GM21528 (cell line): Measurements from ENCODE around the gene WBP4.
A peak's percentile ranks its signal among the peaks of the same experiment; 100 is the strongest.
"Not testable (repeated sequence)": the region's sequence is repeated elsewhere in the genome, so short reads cannot be mapped to it uniquely, and the experiment has no call there.

Experiments used
- ATAC-seq: cut with Tn5 transposase; IDR thresholded peaks from one replicate; pipeline ENCODE4 v1.9.1; 2021; ENCODE audit warnings: mild to moderate bottlenecking, moderate library complexity; ENCODE audit not compliant: unreplicated experiment, low FRiP score

WBP4 gene

DNA sequence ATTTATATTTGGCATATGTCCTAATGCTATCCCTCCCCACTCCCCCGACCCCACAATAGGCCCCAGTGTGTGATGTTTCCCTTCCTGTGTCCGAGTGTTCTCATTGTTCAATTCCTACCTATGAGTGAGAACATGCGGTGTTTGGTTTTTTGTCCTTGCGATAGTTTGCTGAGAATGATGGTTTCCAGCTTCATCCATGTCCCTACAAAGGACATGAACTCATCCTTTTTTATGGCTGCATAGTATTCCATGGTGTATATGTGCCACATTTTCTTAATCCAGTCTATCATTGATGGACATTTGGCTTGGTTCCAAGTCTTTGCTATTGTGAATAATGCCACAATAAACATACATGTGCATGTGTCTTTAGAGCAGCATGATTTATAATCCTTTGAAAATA is 18.9 kb upstream of the WBP4 start:
- ATAC-seq: not testable (repeated sequence)

DNA sequence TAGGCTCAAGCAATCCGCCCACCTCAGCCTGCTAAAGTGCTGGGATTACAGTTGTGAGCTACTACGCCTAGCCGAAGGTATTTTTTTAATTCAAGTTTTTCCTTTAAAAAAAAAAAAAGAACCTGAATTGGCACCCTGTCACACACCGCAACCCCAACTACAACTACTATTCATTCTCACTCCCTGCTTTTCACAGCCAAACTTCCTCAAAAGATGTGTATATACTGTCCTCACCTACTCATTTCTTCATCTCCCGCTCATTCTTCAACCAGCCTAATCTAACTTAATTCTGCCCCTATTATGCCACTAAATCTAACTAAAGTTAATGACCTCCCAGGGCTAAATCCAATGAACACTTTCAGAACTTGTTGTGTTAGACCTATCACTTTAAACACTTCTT is 12.7 kb upstream of the WBP4 start:
- ATAC-seq: no peak

DNA sequence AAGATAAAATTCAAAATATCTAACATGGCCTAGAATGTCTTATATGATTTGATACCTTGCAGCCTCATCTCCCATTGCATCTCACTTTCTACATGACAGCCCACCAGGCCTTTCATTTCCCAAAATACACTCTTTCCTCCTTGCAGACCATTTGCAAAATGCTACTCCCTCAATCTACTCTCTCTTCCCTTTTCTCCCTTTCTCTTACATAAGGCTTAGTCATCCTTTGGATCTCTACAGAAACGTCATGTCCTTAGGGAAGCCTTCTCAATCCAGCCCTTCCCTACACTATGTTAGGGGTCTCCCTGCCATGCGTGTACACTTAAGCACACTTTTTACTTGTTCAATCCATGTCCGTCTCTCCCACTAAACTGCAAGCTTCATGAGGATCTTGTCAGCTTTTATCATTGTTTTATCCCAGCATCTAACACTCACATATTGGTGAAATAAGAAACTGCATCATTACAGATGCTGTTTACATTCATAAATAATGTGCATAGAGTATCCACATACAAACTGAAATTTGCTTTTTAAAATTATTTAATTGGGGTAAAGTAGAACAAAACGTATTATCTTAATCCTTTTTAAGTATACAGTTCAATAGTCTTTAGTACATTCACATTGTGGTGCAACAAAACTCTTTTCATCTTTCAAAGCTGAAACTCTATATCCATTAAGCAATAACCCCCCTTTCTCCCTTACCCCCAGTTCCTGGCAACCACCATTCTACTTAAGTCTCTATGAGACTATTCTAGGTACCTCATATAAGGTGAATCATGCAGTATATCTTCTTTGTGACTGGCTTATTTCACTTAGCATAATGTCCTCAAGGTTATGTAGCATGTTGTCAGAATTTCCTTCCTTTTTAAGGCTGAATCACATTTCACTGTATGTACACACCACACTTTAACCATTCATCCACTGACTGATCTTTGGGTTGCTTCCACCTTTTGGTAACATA is 11.5 kb upstream of the WBP4 start:
- ATAC-seq: no peak

DNA sequence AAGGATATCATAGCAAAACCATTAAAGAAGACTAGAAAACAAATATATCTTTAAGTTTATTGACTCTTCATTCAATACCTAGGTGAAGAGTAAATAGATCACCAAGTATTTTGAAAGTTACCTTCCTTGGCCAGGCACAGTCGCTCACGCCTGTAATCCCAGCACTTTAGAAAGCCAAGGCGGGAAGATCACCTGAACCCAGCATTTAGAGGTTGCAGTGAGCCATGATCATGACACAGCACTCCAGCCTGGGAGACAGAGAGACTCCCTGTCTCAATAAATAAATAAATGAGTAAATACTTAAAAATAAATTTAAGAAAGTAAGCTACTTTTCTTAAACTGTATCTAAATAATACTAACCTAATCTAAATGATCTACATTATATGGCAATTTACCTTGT is 8.9 kb upstream of the WBP4 start:
- ATAC-seq: no peak

DNA sequence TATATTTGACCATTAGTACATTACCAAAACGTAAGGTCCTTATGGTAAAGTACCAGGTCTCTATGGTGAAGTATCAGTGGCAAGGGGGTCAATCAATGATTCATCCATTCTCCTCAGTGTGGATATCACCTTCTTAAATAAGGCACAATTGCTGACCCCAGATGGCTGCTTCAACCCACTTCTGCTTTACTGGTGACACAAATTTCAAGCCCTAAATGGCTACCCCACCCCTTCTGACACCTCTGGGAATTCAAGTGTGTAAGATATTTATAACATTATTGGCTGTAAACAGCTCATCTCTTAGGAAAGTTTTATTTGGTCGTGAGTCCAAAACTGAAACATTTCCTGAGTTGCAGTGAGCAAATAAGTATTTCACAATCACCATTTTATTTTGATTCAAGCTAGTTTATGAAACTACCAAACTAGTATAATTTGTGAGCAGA is 7.9 kb upstream of the WBP4 start:
- peak; percentile 57 for ATAC-seq

DNA sequence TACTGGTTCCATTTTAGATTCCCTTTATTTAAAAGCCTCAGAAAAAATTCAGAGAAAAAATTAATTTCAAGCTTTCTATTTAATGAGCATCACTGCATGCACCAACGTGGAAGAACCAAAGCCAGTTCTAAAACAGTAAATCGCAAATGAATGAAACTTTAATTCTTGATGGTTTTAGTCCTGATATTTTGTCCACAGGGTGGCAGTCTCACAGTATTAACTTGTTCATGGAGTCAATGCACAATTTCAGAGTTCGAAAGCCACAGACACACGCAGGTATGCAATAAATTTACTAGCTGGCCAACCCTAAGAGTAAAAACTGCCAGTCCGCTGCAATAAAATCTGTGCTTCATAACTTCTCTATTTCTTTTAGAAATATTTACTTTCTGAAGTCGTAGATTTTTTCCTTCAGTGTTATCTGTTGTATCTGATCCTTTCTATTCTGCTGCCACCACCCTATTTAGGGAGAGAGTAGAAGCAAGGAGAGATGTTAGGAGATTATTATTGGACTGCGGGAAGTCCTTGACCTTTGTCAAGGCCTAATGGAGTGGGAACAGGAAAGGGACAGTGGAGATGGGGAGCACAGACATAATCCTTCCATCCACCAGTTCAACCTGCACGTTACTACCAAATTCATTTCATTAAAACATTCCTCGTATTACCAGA is 7.0 kb upstream of the WBP4 start:
- ATAC-seq: no peak

DNA sequence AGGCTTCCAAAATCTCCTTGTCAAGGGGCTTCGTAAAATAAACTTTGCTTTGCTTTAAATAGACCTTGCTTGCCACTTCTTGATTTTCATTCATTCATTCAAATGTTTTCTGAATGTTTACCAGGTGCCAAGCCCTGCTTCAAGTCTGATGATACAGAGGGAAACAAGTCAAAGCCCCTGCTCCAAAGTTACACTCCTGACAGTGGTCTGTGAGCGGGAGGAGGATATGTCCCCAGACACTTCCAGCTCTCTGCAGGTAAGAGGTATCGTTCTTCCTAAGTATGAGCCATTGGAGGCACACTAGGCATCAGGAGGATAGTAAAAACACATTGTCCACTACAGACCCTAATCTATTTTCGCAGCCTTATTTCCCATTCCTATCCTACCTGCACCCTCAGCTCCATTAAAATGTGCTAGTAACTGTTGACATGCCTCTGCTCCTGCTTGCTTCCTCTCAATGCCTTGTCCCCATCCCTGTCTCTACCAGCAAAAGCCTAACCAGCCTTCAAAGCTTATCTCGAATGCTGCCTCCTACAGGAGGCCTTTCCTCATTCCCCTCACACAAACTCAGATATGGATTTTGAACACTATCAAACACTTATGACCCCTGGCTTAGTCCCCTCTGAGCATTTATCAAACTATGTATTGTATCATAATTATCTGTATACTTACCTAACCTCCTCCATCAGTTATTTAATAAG is 6.2 kb upstream of the WBP4 start:
- no peak for ATAC-seq

DNA sequence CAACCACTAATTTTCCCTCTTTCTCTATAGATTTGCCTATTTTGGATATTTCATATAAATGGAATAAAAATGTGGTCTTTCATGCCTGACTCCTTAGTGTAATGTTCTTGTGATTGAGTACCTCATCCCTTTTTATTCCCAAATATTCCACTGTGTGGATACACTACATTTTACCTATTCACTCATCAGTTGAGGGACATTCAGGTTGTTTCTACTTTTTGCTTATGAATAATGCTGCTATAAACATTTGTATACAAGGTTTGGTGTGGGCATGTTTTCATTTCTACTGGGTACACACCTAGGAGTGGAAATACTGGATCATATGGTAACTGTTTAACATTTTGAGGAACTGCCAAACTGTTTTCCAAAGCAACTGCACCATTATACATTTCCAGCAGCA is 5.1 kb upstream of the WBP4 start:
- no peak for ATAC-seq

DNA sequence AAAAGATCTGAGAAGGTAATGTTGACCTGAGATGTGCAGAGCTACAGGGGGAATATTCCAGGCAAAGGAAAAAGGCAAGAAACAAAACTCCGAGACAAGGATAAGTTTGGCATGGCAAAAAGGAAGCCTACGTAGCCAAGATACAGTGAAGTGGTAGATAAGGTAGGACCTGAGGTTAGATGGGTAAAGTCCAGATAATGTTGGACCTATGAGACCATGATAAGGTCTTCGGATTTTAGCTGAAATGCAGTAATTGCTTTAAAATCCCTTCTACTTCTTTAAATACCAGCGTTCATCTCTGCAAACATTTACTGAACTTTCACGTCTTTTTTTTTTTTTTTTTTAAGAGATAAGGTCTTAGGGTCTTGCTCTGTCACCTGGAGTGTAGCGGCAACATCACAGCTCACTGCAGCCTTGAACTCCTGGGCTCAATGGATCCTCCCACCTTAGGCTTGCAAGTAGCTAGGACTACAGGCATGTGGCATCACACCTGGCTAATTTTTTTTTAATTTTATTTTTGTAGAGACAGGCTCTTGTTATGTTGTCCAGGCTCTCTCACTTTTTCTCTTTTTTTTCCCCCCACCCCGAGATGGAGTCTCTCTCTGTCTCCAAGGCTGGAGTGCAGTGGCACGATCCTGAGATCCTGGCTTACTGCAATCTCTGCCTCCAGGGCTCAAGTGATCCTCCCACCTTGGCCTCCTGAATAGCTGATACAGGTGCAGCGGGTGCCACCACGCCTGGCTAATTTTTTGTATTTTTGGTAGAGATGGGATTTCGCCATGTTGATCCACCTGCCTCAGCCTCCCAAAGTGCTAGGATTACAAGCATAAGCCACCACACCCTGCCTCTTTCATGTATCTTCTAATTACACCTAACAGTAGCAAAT is 4.2 kb upstream of the WBP4 start:
- no peak for ATAC-seq

DNA sequence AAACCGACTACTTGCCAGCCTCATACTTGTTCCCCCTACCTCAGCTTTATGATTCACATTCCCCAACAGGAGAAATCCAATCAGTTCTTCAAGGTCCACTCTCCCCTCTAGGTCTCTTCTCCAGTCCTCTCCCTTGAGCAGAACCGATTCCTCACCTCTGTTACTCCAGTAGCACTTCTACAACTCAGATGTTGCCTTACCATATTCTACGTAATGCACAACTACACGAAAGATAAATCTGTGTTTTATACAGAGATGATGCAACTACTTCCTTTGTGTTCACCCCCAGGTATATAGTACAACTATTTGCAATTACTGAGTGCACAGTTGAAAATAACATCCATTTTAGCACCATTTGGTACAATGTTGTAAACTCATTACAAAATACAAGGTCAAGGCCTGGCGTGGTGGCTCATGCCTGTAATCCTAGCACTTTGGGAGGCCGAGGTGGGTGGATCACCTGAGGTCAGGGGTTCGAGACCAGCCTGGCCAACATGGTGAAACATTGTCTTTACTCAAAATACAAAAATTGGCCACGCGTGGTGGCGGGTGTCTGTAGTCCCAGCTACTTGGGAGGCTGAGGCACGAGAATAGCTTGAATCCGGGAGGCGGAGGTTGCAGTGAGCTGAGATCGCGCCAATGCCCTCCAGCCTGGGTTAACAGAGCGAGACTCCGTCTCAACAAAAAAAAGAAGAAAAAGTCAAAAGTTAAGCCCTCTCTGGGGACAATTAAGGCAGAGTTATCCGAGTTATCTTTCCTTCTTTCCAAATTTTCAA is 2.8 kb upstream of the WBP4 start:
- no peak for ATAC-seq

DNA sequence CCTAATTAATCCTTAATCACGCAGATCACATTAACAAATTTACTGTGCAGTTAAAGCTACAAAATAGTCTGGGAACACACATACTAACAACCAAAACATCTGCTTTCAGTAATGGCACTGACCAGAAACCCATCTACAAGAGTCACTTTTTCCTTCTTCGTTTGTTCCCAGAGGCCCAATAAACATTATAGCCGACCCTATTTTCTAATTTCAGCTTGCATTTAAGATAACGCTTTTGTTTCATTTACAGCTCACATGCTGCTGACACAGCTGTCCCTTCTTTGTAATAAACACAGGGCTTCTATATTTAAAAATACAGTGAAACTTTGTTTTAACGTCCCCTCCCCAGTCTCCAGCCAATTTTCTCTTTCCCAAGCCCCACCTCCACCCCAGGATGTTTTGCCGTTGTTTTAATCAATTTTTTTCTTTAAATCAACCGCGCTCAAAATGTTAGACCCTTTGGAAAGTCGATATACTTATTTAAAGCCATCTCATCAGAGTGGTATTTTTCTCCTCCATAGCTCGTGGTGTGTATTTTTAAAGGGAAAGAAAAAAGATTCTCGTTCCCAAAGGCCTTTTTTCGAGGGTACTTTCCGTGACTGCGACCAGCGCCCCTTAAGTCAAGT is 1.7 kb upstream of the WBP4 start:
- ATAC-seq: no peak

DNA sequence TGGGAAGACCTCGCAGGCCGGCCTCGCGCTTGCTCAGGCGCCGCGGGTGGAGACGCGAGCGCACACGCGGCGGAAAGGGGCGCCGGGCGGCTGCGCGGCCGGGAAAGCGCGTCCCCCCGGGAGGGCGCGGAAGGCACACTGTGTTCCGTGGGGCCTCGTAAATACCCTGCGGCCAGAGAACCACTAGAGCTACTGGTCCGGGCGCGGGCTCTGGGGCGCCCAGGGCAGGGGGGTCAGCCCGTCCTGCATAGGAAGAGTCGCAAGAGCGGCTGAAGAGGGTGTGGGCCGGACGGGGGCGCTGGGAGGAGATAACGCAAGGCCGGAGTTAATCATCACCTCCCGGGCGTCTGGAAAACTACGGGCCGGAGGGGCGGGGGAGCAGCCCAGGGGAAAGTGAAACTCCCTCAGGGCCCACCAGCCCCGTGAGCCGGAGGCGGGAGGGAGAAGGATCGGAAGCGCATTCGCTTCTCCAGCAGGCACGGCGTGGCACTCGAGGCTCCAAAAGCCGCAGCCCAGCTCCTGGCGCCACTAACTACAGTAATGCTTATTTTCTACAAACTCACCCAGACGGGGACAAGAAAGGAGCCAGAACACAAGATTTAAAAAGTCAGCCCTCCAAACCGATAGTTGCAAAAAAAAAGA is 1.1 kb upstream of the WBP4 start:
- ATAC-seq: peak; percentile 47

DNA sequence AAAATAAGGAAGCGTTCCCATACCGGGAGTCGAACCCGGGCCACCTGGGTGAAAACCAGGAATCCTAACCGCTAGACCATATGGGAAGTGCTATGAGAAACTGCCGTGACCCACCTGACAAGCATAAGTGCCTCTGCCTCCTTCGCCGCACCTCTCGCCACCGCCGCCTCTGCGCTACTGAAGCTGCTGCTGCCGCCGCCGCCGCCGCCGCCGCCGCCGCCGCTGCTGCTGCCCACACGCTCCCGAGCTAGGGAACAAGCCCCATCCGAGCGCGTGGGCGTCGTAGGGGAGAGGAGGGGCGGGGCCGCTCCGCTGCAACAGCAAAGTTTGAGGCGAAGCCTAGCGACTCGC is 610 bp upstream of the WBP4 start:
- peak; percentile 34 for ATAC-seq

DNA sequence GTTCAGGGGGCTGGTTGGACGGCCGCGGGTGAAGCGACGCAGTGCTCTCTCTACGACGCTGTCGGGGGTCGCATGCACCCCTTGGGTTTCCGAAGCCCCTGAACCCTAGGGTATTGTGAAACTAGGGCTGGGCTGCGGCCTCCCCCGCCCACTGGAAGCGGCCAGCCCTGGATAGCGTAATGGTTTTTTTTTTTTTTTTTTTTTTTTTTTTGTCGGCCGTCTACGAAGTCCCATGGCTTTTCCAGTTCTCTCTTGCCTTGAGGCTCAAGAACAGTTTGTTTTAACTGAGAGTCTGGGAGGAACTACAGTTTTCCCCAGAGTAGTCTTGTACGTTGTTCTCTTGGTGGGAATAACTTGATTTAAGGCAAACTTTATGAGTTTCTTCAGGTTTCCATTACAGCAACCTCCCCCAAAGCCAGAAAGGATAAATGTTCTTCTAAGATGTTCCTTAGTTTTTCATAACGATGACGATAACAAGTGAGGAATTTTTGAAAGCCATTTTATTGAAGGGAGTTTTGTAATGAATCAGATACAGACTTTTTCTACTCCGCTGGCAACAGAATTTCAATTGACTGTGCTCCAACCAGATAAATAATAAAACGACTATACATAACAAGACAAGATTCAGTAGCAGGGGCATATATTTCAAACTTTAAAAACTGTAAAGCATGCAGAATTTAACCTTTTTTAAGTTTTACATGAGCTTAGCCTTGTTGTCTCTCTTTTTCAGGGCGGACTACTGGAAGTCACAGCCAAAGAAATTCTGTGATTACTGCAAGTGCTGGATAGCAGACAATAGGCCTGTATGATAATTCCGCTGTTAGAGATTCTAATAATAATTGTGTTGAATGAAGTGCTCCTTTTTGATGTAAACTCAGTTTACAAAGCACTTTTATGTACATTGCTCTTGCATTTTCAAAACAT is 867 bp downstream of the WBP4 start:
- ATAC-seq: peak; percentile 31

DNA sequence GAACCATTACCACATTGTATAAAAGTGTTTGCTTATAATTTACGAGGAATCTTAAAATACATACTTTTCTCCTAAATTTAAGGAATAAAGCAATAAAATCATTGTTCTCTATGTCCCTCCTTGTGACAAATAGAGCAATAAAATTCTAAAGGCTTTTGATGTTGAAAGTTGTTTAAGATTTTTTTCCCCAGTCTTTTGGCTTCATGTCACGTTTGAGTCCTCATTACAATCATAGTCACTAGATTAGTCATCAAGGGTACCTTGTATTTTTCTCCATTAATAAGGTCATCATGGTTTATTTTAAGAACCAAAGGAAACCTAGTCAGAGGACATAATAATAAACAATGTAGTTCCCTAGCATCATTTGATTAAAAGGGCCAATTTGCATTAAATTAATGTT is 3.2 kb downstream of the WBP4 start:
- no peak for ATAC-seq

DNA sequence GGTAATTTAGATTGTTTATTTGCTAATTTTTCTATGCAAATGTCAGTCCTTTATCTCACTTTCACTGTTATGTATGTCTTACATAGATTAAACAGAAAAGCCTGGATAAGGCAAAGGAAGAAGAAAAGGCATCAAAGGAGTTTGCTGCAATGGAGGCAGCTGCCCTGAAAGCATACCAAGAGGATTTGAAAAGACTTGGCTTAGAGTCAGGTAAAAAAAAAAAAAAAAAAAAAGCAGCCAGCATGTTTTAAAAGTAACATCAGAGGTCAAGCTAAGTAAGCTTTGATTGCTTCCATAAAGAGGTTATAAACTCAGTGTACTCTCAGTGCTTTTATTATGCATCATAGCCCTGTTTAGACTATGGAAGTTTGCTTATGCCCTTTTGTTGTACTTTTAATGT is 3.8 kb downstream of the WBP4 start:
- ATAC-seq: no peak

DNA sequence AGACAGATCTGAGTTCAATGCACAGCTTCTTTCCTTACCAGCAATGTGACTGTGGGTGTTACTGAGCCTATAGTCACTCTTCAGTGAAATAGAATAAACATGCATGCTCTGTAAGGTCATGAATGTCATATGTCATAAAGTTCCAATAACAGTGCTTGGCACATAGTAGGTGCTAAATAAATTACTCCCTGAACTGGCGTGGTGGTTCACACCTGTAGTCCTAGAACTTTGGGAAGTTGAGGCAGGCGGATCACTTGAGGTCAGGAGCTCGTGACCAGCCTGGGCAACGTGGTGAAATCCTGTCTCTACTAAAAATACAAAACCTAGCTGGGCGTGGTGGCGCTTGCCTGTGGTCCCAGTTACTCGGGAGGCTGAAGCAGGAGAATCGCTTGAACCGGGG is 13.2 kb downstream of the WBP4 start:
- ATAC-seq: no peak

DNA sequence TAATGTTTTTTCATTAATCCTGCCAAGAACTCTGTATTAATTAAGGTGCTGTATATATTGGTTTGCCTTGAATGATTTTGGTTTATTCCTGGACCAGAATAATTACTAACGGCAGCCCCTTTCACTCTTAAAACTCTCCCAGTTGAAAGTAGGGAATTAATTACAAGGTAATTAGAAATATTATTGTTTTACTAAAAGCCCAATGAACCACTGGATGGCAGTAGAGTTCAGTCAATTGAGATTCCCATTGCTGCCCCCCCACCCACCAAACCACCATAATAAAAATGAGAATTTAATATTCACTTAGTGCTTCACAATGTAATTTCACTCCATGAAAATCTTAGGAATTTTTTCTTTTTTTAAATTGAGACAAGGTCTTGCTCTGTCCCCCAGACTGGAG is 13.7 kb downstream of the WBP4 start:
- no peak for ATAC-seq
